OCI-LY1 (cell line): Measurements from ENCODE around the gene OVCH1.

ENCODE experiments used
- EZH2 ChIP-seq: fragments of 200-600 bp; sonication (generic), shearing (Covaris generic); IDR thresholded peaks from 2 replicates; pipeline ENCODE4 v1.8.0; 2017; ENCODE audit warnings: borderline replicate concordance, mixed run types, mild to moderate bottlenecking, antibody characterized with exemption, low read length, moderate library complexity, mixed read lengths
- TF ChIP-seq, protein P1 (sequence below): fragments of 200-600 bp; sonication (generic), shearing (Covaris generic); IDR thresholded peaks from 2 replicates; pipeline ENCODE4 v1.5.1; 2017; ENCODE audit warnings: mild to moderate bottlenecking, antibody characterized with exemption, low read length, moderate library complexity, mixed read lengths

DNA sequence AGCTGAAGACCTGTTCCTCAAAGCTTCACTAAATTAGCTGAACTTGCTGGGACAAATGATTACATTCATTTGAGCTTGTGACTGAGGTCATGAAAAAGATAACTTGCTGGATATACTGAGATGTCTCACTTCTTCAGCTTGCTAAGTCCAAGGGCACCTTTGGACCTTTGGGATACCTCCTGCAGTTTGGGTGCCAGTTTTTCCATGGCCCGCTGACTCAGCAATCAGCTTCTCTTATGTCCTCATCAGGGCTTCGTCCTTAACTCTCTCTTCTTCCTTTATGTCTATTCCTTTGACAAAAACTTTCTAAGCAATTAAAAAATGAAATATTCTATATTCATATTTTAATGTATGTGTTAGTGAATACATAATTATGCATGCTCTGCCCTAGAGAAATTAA, 45.6 kb downstream of the OVCH1 start:
- TF ChIP-seq EZH2 = no peak
- TF ChIP-seq, protein P1, sequence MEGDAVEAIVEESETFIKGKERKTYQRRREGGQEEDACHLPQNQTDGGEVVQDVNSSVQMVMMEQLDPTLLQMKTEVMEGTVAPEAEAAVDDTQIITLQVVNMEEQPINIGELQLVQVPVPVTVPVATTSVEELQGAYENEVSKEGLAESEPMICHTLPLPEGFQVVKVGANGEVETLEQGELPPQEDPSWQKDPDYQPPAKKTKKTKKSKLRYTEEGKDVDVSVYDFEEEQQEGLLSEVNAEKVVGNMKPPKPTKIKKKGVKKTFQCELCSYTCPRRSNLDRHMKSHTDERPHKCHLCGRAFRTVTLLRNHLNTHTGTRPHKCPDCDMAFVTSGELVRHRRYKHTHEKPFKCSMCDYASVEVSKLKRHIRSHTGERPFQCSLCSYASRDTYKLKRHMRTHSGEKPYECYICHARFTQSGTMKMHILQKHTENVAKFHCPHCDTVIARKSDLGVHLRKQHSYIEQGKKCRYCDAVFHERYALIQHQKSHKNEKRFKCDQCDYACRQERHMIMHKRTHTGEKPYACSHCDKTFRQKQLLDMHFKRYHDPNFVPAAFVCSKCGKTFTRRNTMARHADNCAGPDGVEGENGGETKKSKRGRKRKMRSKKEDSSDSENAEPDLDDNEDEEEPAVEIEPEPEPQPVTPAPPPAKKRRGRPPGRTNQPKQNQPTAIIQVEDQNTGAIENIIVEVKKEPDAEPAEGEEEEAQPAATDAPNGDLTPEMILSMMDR = no peak
